ENCODE data around the gene S100A1. TPM values are rescaled to one million over a fixed set of nuclear protein-coding genes. Genes with fewer than 3 reads are reported as not detected.
"Not testable (repeated sequence)": the region's sequence is repeated elsewhere in the genome, so short reads cannot be mapped to it uniquely, and the experiment has no call there.

S100A1 gene
- total RNA-seq, 2 experiments from 2014 or later = not detected

GRCh38 chr1:153587314-153587713, 40.9 kb upstream of the S100A1 start:
- ATAC-seq (ENCODE audit: poor library complexity) (no peak), DNase-seq (no peak)
- no peak overlapping the region for H3K27ac ChIP-seq (ENCODE audit: low read depth in 1 of 2, low read length in 2 of 2)
- no peak for TF ChIP-seq CTCF (IDR thresholded peaks at IDR 0.05)
- no peaks in the 10 kb centered on the region for H3K4me1 ChIP-seq (ENCODE audit: insufficient read depth, low read length)
- H3K36me3 ChIP-seq (ENCODE audit: insufficient read depth, low read length) = no peaks in the 10 kb centered on the region
- CTCF ChIA-PET = no interaction called here
- H3K27me3 Mint-ChIP-seq = no peaks in the 10 kb centered on the region
- no peak overlapping the region for H3K4me3 ChIP-seq (ENCODE audit: low read length)
- H3K9me3 ChIP-seq (ENCODE audit: control insufficient read depth in 1 of 2, insufficient read depth in 1 of 2, low read length in 2 of 2) = no peaks in the 10 kb centered on the region
- no peak overlapping the region for H3K27ac Mint-ChIP-seq
- intact Hi-C loops (cut with DNase I, micrococcal nuclease) = no loop called here
- no peaks in the 10 kb centered on the region for H3K4me1 Mint-ChIP-seq (ENCODE audit: low read depth)
- POLR2A ChIA-PET = no interaction called here
- H3K36me3 Mint-ChIP-seq (ENCODE audit: low read depth) = no peaks in the 10 kb centered on the region
- H3K27me3 ChIP-seq (ENCODE audit: control insufficient read depth in 1 of 2, insufficient read depth in 2 of 2, low read length in 2 of 2) = no peaks in the 10 kb centered on the region
- no peak overlapping the region for H3K4me3 Mint-ChIP-seq
- no peaks in the 10 kb centered on the region for H3K9me3 Mint-ChIP-seq

- H3K9me3 ChIP-seq (ENCODE audit: control insufficient read depth in 1 of 2, insufficient read depth in 1 of 2, low read length in 2 of 2); ATAC-seq (ENCODE audit: poor library complexity); intact Hi-C loops (cut with DNase I, micrococcal nuclease); H3K36me3 ChIP-seq (ENCODE audit: insufficient read depth, low read length); H3K4me3 ChIP-seq (ENCODE audit: low read length); H3K4me3 Mint-ChIP-seq; H3K27ac Mint-ChIP-seq; H3K27me3 Mint-ChIP-seq; POLR2A ChIA-PET; H3K4me1 ChIP-seq (ENCODE audit: insufficient read depth, low read length); CTCF ChIA-PET; H3K27ac ChIP-seq (ENCODE audit: low read depth in 1 of 2, low read length in 2 of 2); DNase-seq; H3K36me3 Mint-ChIP-seq (ENCODE audit: low read depth); H3K27me3 ChIP-seq (ENCODE audit: control insufficient read depth in 1 of 2, insufficient read depth in 2 of 2, low read length in 2 of 2); H3K4me1 Mint-ChIP-seq (ENCODE audit: low read depth); H3K9me3 Mint-ChIP-seq: not testable (repeated sequence)
Observed at GRCh38 chr1:153588033-153588432, 40.2 kb upstream of the S100A1 start.

GRCh38 chr1:153588482-153588881, 39.8 kb upstream of the S100A1 start:
- H3K4me3 ChIP-seq (ENCODE audit: low read length) = no peak overlapping the region
- Mint-ChIP-seq H3K36me3 (ENCODE audit: low read depth) (no peaks in the 10 kb centered on the region), H3K27ac (no peak overlapping the region), H3K4me3 (no peak overlapping the region), H3K4me1 (ENCODE audit: low read depth) (no peaks in the 10 kb centered on the region), H3K27me3 (no peaks in the 10 kb centered on the region), H3K9me3 (no peaks in the 10 kb centered on the region)
- CTCF ChIA-PET = no interaction called here
- H3K27me3 ChIP-seq (ENCODE audit: control insufficient read depth in 1 of 2, insufficient read depth in 2 of 2, low read length in 2 of 2) = no peaks in the 10 kb centered on the region
- no peaks in the 10 kb centered on the region for H3K36me3 ChIP-seq (ENCODE audit: insufficient read depth, low read length)
- no peak overlapping the region for H3K27ac ChIP-seq (ENCODE audit: low read depth in 1 of 2, low read length in 2 of 2)
- no peaks in the 10 kb centered on the region for H3K4me1 ChIP-seq (ENCODE audit: insufficient read depth, low read length)
- no peak for TF ChIP-seq CTCF (IDR thresholded peaks at IDR 0.05)
- ATAC-seq (ENCODE audit: poor library complexity) = no peak
- POLR2A ChIA-PET = interaction anchor here (0.5 kb wide), 1 partner anchor 404 kb away, joined by 3 read pairs; no protein-coding TSS in a partner anchor
- intact Hi-C loops (cut with DNase I, micrococcal nuclease) = no loop called here
- DNase-seq = no peak
- no peaks in the 10 kb centered on the region for H3K9me3 ChIP-seq (ENCODE audit: control insufficient read depth in 1 of 2, insufficient read depth in 1 of 2, low read length in 2 of 2)

GRCh38 chr1:153592748-153593147, 35.5 kb upstream of the S100A1 start:
- ATAC-seq (ENCODE audit: poor library complexity) (no peak), DNase-seq (no peak)
- Mint-ChIP-seq H3K27ac (no peak overlapping the region), H3K27me3 (no peaks in the 10 kb centered on the region), H3K9me3 (no peaks in the 10 kb centered on the region), H3K4me1 (ENCODE audit: low read depth) (no peaks in the 10 kb centered on the region), H3K4me3 (no peak overlapping the region), H3K36me3 (ENCODE audit: low read depth) (no peaks in the 10 kb centered on the region)
- CTCF ChIA-PET = no interaction called here
- intact Hi-C loops (cut with DNase I, micrococcal nuclease) = no loop called here
- Histone ChIP-seq H3K4me1 (ENCODE audit: insufficient read depth, low read length) (peaks cover 6% of the 10 kb centered on the region), H3K9me3 (ENCODE audit: control insufficient read depth in 1 of 2, insufficient read depth in 1 of 2, low read length in 2 of 2) (no peaks in the 10 kb centered on the region), H3K27ac (ENCODE audit: low read depth in 1 of 2, low read length in 2 of 2) (no peak overlapping the region), H3K27me3 (ENCODE audit: control insufficient read depth in 1 of 2, insufficient read depth in 2 of 2, low read length in 2 of 2) (no peaks in the 10 kb centered on the region), H3K36me3 (ENCODE audit: insufficient read depth, low read length) (no peaks in the 10 kb centered on the region), H3K4me3 (ENCODE audit: low read length) (no peak overlapping the region)
- TF ChIP-seq CTCF (IDR thresholded peaks at IDR 0.05) = no peak
- POLR2A ChIA-PET = no interaction called here

Measured in CD4-positive, alpha-beta T cell (primary cell).